Measurements from ENCODE around the gene GYPC. TPM values are rescaled to one million over a fixed set of nuclear protein-coding genes. Genes with fewer than 3 reads are reported as not detected.

Gene GYPC
- total RNA-seq, 2 donors from 2014 or later, result 17.3 to 32.9 TPM

- no peak overlapping the region for H3K27ac ChIP-seq
- H3K27me3 ChIP-seq (replicated peaks; ENCODE audit: insufficient read depth), result no peaks in the 10 kb centered on the region
- DNase-seq (ENCODE audit: low spot score), result no peak
- H3K4me3 ChIP-seq, result no peak overlapping the region
- TF ChIP-seq, protein P1, sequence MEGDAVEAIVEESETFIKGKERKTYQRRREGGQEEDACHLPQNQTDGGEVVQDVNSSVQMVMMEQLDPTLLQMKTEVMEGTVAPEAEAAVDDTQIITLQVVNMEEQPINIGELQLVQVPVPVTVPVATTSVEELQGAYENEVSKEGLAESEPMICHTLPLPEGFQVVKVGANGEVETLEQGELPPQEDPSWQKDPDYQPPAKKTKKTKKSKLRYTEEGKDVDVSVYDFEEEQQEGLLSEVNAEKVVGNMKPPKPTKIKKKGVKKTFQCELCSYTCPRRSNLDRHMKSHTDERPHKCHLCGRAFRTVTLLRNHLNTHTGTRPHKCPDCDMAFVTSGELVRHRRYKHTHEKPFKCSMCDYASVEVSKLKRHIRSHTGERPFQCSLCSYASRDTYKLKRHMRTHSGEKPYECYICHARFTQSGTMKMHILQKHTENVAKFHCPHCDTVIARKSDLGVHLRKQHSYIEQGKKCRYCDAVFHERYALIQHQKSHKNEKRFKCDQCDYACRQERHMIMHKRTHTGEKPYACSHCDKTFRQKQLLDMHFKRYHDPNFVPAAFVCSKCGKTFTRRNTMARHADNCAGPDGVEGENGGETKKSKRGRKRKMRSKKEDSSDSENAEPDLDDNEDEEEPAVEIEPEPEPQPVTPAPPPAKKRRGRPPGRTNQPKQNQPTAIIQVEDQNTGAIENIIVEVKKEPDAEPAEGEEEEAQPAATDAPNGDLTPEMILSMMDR (IDR thresholded peaks at IDR 0.05), result no peak
- no peak for TF ChIP-seq POLR2A (IDR thresholded peaks at IDR 0.05)
- no peak for TF ChIP-seq POLR2AphosphoS5 (IDR thresholded peaks at IDR 0.05)
- 71% methylated on average over 9 of the region's 9 CpGs for WGBS
- intact Hi-C loops (cut with DNase I), result no loop called here
- H3K4me1 ChIP-seq (replicated peaks), result no peaks in the 10 kb centered on the region
- H3K9me3 ChIP-seq, result no peaks in the 10 kb centered on the region
- H3K36me3 ChIP-seq, result no peaks in the 10 kb centered on the region
These were observed 9.5 kb downstream of the GYPC start for GRCh38 chr2:126665483-126665882.

GRCh38 chr2:126668254-126668653 is 12.3 kb downstream of the GYPC start:
- H3K36me3 ChIP-seq, result no peaks in the 10 kb centered on the region
- H3K27me3 ChIP-seq (replicated peaks; ENCODE audit: insufficient read depth), result no peaks in the 10 kb centered on the region
- WGBS, result 71% methylated on average over 4 of the region's 4 CpGs
- no peaks in the 10 kb centered on the region for H3K9me3 ChIP-seq
- no peaks in the 10 kb centered on the region for H3K4me1 ChIP-seq (replicated peaks)
- no peak overlapping the region for H3K27ac ChIP-seq
- TF ChIP-seq POLR2A (IDR thresholded peaks at IDR 0.05) (no peak), POLR2AphosphoS5 (IDR thresholded peaks at IDR 0.05) (no peak)
- TF ChIP-seq, protein P1 (IDR thresholded peaks at IDR 0.05), result no peak
- intact Hi-C loops (cut with DNase I), result no loop called here
- DNase-seq (ENCODE audit: low spot score), result no peak
- H3K4me3 ChIP-seq, result no peak overlapping the region

DNA sequence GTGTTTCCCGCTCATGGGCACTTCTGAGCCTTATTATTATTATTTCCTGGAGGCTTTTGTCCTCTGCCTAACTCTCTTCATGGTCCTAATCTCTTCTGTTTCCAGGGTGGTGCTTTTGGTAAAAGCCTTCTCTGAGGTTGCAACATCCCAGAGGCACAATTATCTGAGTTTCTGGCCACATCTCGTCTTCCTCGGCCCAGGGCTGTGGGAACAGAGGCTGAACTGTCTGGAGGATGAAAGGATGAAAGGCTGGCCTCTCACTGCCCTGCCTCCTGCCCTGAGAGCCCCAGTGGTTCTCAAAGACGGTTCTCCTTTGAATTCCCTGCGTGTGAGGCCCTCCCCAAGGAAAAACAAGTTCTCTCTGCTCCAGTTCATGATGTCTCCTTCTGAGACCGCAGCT is 13.8 kb downstream of the GYPC start:
- H3K4me1 ChIP-seq (replicated peaks), result no peaks in the 10 kb centered on the region
- TF ChIP-seq POLR2AphosphoS5 (IDR thresholded peaks at IDR 0.05), result no peak
- TF ChIP-seq, protein P1 (IDR thresholded peaks at IDR 0.05), result no peak
- no peak for TF ChIP-seq POLR2A (IDR thresholded peaks at IDR 0.05)

GRCh38 chr2:126671488-126671887 is 15.5 kb downstream of the GYPC start:
- no peaks in the 10 kb centered on the region for H3K4me1 ChIP-seq (replicated peaks)
- no peaks in the 10 kb centered on the region for H3K36me3 ChIP-seq
- no peaks in the 10 kb centered on the region for H3K9me3 ChIP-seq
- H3K27ac ChIP-seq, result no peak overlapping the region
- no peak for DNase-seq (ENCODE audit: low spot score)
- intact Hi-C loops (cut with DNase I), result no loop called here
- no peaks in the 10 kb centered on the region for H3K27me3 ChIP-seq (replicated peaks; ENCODE audit: insufficient read depth)
- WGBS, result 95% methylated on average over 7 of the region's 7 CpGs
- TF ChIP-seq, protein P1 (IDR thresholded peaks at IDR 0.05), result no peak
- TF ChIP-seq POLR2A (IDR thresholded peaks at IDR 0.05), result no peak
- no peak for TF ChIP-seq POLR2AphosphoS5 (IDR thresholded peaks at IDR 0.05)
- no peak overlapping the region for H3K4me3 ChIP-seq

More for the DNA sequence above, 13.8 kb downstream of the GYPC start:
- intact Hi-C loops (cut with DNase I), result no loop called here
- no peak overlapping the region for H3K4me3 ChIP-seq
- no peaks in the 10 kb centered on the region for H3K27me3 ChIP-seq (replicated peaks; ENCODE audit: insufficient read depth)
- H3K27ac ChIP-seq, result no peak overlapping the region
- no peaks in the 10 kb centered on the region for H3K36me3 ChIP-seq
- DNase-seq (ENCODE audit: low spot score), result no peak
- no peaks in the 10 kb centered on the region for H3K9me3 ChIP-seq
- WGBS, result 63% methylated on average over 6 of the region's 6 CpGs

GRCh38 chr2:126672980-126673605 is 17.1 kb downstream of the GYPC start:
- intact Hi-C loops (cut with DNase I), result no loop called here
- WGBS, result 85% methylated on average over 12 of the region's 12 CpGs
- Histone ChIP-seq H3K27me3 (replicated peaks; ENCODE audit: insufficient read depth) (no peaks in the 10 kb centered on the region), H3K4me1 (replicated peaks) (no peaks in the 10 kb centered on the region), H3K36me3 (no peaks in the 10 kb centered on the region), H3K4me3 (no peak overlapping the region), H3K9me3 (no peaks in the 10 kb centered on the region), H3K27ac (no peak overlapping the region)
- no peak for DNase-seq (ENCODE audit: low spot score)
- no peak for TF ChIP-seq POLR2A (IDR thresholded peaks at IDR 0.05)
- no peak for TF ChIP-seq POLR2AphosphoS5 (IDR thresholded peaks at IDR 0.05)
- TF ChIP-seq, protein P1 (IDR thresholded peaks at IDR 0.05), result no peak

All from prostate gland (tissue), 2 donors.